PC-3 (cell line): ENCODE results near the gene MYO16. TPM values are rescaled to one million over a fixed set of nuclear protein-coding genes. Genes with fewer than 3 reads are reported as not detected.

Experiments
- ATAC-seq: fragments of 200-7000 bp; cut with Tn5 transposase; 2 replicates; pipeline ENCODE4 v1.9.1; 2020; ENCODE audit warnings: mild to moderate bottlenecking, moderate library complexity
- BruUV-seq: library from RNA; stranded (reverse); fragments of 400-500 nt; replicated peaks from 2 replicates; lab custom pipeline; 2021; lab: Mats Ljungman, UMichigan
- CTCF ChIA-PET: fragments of 300-600 bp; sonication (Branson Sonifier 250); formaldehyde crosslinking; loops from one replicate; lab custom pipeline; 2022; ENCODE audit warnings: antibody characterized with exemption; lab: Charles Lee
- POLR2A ChIA-PET: fragments of 300-600 bp; sonication (Branson Sonifier 250); formaldehyde crosslinking; loops from one replicate; lab custom pipeline; 2022; ENCODE audit warnings: antibody characterized with exemption; ENCODE audit not compliant: unreplicated experiment; lab: Charles Lee
- DNase-seq: peaks from one replicate; pipeline ENCODE4 v3.0.0-alpha.2; 2015
- H2AFZ ChIP-seq: fragments of 300-600 bp; sonication (generic); 2 replicates; pipeline ENCODE4 v1.6.0; 2016; ENCODE audit warnings: antibody characterized with exemption, low read length
- H3F3A ChIP-seq: fragments of 300-600 bp; sonication (generic); one replicate; pipeline ENCODE4 v1.6.0; 2017; ENCODE audit warnings: antibody characterized with exemption, low read length, control low read depth, mild to moderate bottlenecking; ENCODE audit not compliant: unreplicated experiment
- H3K27ac ChIP-seq: fragments of 300-600 bp; sonication (generic); 2 replicates; pipeline ENCODE4 v1.5.1; 2016; ENCODE audit warnings: mild to moderate bottlenecking, low read length
- H3K27me3 ChIP-seq: fragments of 300-600 bp; sonication (generic); 2 replicates; pipeline ENCODE4 v1.6.1; 2016; ENCODE audit warnings: low read length, mixed read lengths
- H3K36me3 ChIP-seq: fragments of 300-600 bp; sonication (generic); 2 replicates; pipeline ENCODE4 v1.6.1; 2016; ENCODE audit warnings: low read depth, mixed run types, low read length, mixed read lengths
- H3K4me1 ChIP-seq: fragments of 300-600 bp; sonication (generic); 2 replicates; pipeline ENCODE4 v1.5.1; 2016; ENCODE audit warnings: low read length; ENCODE audit not compliant: insufficient read depth
- H3K4me2 ChIP-seq: fragments of 300-600 bp; sonication (generic); 2 replicates; pipeline ENCODE4 v1.6.0; 2016; ENCODE audit warnings: low read length
- H3K4me3 ChIP-seq: fragments of 300-600 bp; sonication (generic); 2 replicates; pipeline ENCODE4 v1.5.1; 2016; ENCODE audit warnings: mild to moderate bottlenecking, low read length, mixed read lengths
- H3K79me2 ChIP-seq: fragments of 300-600 bp; sonication (generic); 2 replicates; pipeline ENCODE4 v1.6.1; 2017; ENCODE audit warnings: low read length, mixed read lengths
- H3K9ac ChIP-seq: fragments of 300-600 bp; sonication (generic); 2 replicates; pipeline ENCODE4 v1.6.0; 2016; ENCODE audit warnings: mild to moderate bottlenecking, low read length
- H3K9me2 ChIP-seq: fragments of 300-600 bp; sonication (generic); replicated peaks from 2 replicates; pipeline ENCODE4 v1.6.1; 2016; ENCODE audit warnings: mixed run types, low read length, mixed read lengths
- H3K9me3 ChIP-seq: fragments of 300-600 bp; sonication (generic); 2 replicates; pipeline ENCODE4 v1.6.1; 2016; ENCODE audit warnings: low read length, mixed read lengths
- H4K20me1 ChIP-seq: fragments of 300-600 bp; sonication (generic); 2 replicates; pipeline ENCODE4 v1.6.1; 2016; ENCODE audit warnings: low read length, mixed read lengths
- CTCF ChIP-seq: fragments of 300-600 bp; sonication (generic); conservative IDR thresholded peaks from 2 replicates; pipeline ENCODE4 v1.5.1; 2017; ENCODE audit warnings: antibody characterized with exemption, low read depth, mild to moderate bottlenecking, low read length
- EZH2 ChIP-seq: fragments of 300-600 bp; sonication (generic); IDR thresholded peaks from one replicate; pipeline ENCODE4 v1.6.1; 2017; ENCODE audit warnings: antibody characterized with exemption, mild to moderate bottlenecking, low read length; ENCODE audit not compliant: unreplicated experiment
- EZH2phosphoT487 ChIP-seq: fragments of 300-600 bp; sonication (generic); IDR thresholded peaks from 2 replicates; pipeline ENCODE4 v1.6.1; 2018; ENCODE audit warnings: mild to moderate bottlenecking, antibody characterized with exemption, low read length, borderline replicate concordance
- intact Hi-C: fragments of 100-400 bp; cut with micrococcal nuclease; formaldehyde crosslinking; loops from 2 replicates; pipeline ENCODE4 v1.9.0; 2023
- total RNA-seq: library from RNA; depleted of rRNA; stranded (reverse); fragments of >200 nt; gene quantifications from 2 replicates; pipeline ENCODE4 v1.2.3, GENCODE V29; 2014

Gene MYO16
- total RNA-seq, 1 experiment from 2014 or later, result not detected

GRCh38 chr13:108813587-108814170 lies 184.3 kb downstream of the MYO16 start:
- POLR2A ChIA-PET, result no interaction called here
- no peak for DNase-seq

GRCh38 chr13:108816375-108816774 lies 187.0 kb downstream of the MYO16 start:
- POLR2A ChIA-PET, result no interaction called here
- Histone ChIP-seq H3F3A (no peaks in the 10 kb centered on the region), H3K4me3 (no peak overlapping the region), H3K27ac (no peak overlapping the region), H4K20me1 (no peaks in the 10 kb centered on the region), H3K79me2 (no peaks in the 10 kb centered on the region), H3K27me3 (0 out of 2 replicates have a peak, but pooled peaks cover 3% of the 10 kb centered on the region), H3K4me2 (no peak overlapping the region), H3K36me3 (no peaks in the 10 kb centered on the region), H2AFZ (no peak overlapping the region), H3K9me2 (no peaks in the 10 kb centered on the region), H3K9me3 (no peaks in the 10 kb centered on the region), H3K4me1 (no peaks in the 10 kb centered on the region), H3K9ac (no peak overlapping the region)
- TF ChIP-seq EZH2 (no peak), CTCF (no peak), EZH2phosphoT487 (no peak)
- CTCF ChIA-PET, result no interaction called here
- BruUV-seq, result no TSS peak
- DNase-seq (no peak), ATAC-seq (no peak)
- intact Hi-C loops, result no loop called here

More at GRCh38 chr13:108813587-108814170, 184.3 kb downstream of the MYO16 start:
- Histone ChIP-seq H3K9me3 (no peaks in the 10 kb centered on the region), H2AFZ (no peak overlapping the region), H3K27me3 (0 out of 2 replicates have a peak, but pooled peaks cover 3% of the 10 kb centered on the region), H3F3A (no peaks in the 10 kb centered on the region), H3K4me2 (no peak overlapping the region), H3K27ac (no peak overlapping the region), H3K79me2 (no peaks in the 10 kb centered on the region), H3K36me3 (no peaks in the 10 kb centered on the region), H3K9ac (no peak overlapping the region), H3K9me2 (no peaks in the 10 kb centered on the region), H4K20me1 (no peaks in the 10 kb centered on the region), H3K4me3 (no peak overlapping the region), H3K4me1 (no peaks in the 10 kb centered on the region)
- no TSS peak for BruUV-seq
- ATAC-seq, result no peak
- intact Hi-C loops, result no loop called here
- CTCF ChIA-PET, result no interaction called here
- TF ChIP-seq EZH2phosphoT487, result no peak
- no peak for TF ChIP-seq EZH2
- TF ChIP-seq CTCF, result no peak

- TF ChIP-seq EZH2, result no peak
- TF ChIP-seq EZH2phosphoT487, result no peak
- no peak for TF ChIP-seq CTCF
- H3K4me1 ChIP-seq, result no peaks in the 10 kb centered on the region
- H3K9ac ChIP-seq, result no peak overlapping the region
- POLR2A ChIA-PET, result no interaction called here
- CTCF ChIA-PET, result no interaction called here
- no peaks in the 10 kb centered on the region for H3K79me2 ChIP-seq
- H3K27ac ChIP-seq, result no peak overlapping the region
- no peaks in the 10 kb centered on the region for H3K9me2 ChIP-seq
- no peaks in the 10 kb centered on the region for H4K20me1 ChIP-seq
- H2AFZ ChIP-seq, result no peak overlapping the region
- no peak for DNase-seq
- BruUV-seq, result no TSS peak
- H3K36me3 ChIP-seq, result no peaks in the 10 kb centered on the region
- H3K4me3 ChIP-seq, result no peak overlapping the region
- no peaks in the 10 kb centered on the region for H3K9me3 ChIP-seq
- ATAC-seq, result no peak
- H3F3A ChIP-seq, result no peaks in the 10 kb centered on the region
- H3K27me3 ChIP-seq, result no peaks in the 10 kb centered on the region
- H3K4me2 ChIP-seq, result no peak overlapping the region
- intact Hi-C loops, result no loop called here
These were observed 198.2 kb downstream of the MYO16 start for GRCh38 chr13:108827646-108828045.
